GM18498 (cell line): Measurements from ENCODE around the gene OR2T1.
"Not testable (repeated sequence)": the region's sequence is repeated elsewhere in the genome, so short reads cannot be mapped to it uniquely, and the experiment has no call there.

ENCODE experiments used
- ATAC-seq: cut with Tn5 transposase; IDR thresholded peaks from one replicate; pipeline ENCODE4 v1.9.1; 2021; ENCODE audit warnings: mild to moderate bottlenecking, moderate library complexity; ENCODE audit not compliant: unreplicated experiment

OR2T1 gene, protein sequence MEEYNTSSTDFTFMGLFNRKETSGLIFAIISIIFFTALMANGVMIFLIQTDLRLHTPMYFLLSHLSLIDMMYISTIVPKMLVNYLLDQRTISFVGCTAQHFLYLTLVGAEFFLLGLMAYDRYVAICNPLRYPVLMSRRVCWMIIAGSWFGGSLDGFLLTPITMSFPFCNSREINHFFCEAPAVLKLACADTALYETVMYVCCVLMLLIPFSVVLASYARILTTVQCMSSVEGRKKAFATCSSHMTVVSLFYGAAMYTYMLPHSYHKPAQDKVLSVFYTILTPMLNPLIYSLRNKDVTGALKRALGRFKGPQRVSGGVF

DNA sequence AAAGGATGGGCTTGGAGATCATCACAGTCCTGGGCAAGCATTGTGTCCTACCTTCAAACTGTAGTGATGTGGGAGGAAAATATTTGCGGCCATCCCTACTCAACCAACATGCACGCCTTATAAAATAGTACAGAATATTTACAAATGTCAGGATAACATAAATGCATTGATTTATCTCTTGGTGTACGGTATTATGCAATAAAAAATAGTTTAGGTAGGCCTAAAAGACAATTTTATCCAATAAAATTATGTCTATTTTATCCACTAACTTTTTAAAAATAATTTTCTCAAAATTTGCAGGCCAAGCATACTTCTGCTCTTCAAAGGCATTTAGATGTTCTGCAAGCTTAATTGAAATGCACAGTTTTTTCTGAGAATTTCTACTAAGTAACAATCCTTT lies at the start of gene OR2T1:
Gene OR2T1, plus strand, starts transcription at position 301 of the 400 bp plus-strand sequence. CDS start 3,100 bp downstream, outside the sequence.
- no peak for ATAC-seq

DNA sequence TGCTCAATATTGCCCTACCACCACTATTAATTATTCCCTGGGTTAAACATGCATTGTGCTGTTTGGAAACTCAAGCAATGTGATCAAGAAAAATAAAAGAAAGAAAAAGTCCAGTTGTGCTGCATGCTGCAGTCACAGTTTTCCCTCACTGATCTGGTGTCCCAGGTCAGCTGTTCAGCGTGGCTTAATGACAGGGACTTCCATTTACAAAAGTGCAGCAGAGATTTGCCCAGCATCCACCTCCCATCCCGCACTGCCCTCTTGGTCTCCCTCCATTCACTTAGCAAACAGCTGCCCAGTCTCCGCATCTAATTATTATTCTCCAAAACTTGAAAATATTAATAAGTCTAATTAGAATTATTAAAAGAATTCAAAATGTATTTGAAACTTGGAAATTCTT lies 43.4 kb upstream of the OR2T1 start:
- ATAC-seq: no peak

DNA sequence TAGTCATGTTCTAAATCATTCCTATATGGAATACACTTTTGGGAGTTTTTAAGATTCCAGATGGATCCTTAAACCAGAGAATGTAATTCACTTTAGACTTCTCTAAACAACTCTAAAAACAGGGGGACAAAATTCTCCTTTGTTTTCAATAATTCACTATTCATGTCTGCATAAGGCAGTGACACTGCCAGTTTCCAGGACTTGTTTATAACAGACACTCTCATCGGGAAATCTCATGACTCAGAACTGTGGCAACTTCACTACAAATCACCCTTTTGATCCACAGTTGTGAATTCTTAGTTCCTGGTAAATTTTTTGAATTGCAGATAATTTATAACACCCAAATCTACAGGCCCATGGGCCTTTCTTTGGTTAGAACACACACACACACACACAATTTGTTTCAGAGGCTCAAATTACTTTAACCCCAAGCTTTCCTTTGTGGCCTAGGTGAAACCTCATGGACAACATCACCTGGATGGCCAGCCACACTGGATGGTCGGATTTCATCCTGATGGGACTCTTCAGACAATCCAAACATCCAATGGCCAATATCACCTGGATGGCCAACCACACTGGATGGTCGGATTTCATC lies 41.6 kb upstream of the OR2T1 start, which contains the start of gene OR2T4:
Gene OR2T4, plus strand, starts transcription at position 545 of the 595 bp plus-strand sequence. Its CDS starts 0 bp downstream, at position 545.
- ATAC-seq: no peak

DNA sequence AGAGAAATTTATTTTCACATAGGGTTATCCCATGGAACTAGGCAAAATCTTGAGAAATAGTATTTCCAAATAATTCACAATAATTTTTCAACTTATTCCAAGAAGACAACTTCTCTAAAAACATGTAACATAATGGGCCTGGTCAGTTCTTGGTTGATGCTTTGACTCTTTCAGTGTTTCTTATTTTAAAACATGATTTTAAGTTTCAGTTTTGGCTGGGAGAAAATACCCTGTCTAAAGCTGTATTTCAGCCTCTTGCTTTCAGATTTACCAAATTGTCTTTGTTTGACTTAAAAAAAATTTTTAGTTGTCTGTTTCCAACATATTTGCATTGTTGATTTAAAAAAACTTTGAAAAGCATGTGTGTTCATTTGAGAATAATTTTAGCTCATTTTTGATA lies 36.2 kb upstream of the OR2T1 start:
- no peak for ATAC-seq

DNA sequence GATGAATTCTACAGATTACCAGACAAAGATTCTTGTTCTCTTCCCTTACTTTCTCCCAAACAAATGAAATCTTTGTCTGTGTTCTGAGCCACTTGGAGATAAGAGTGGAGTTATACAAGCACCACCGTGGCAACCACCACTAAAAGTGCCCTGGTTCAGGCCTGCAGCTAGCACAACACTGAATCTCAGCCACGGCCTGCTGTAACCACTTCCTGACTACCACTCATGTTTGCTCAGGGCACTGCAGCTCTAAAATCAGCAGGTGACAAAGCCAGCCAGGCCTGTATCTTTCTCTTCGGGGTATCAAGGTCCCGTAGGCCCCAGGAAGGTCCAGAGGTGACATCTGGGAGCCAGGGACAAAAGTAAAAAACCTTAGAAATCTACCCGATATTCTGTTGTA lies 30.5 kb upstream of the OR2T1 start:
- peak; percentile 80 for ATAC-seq

DNA sequence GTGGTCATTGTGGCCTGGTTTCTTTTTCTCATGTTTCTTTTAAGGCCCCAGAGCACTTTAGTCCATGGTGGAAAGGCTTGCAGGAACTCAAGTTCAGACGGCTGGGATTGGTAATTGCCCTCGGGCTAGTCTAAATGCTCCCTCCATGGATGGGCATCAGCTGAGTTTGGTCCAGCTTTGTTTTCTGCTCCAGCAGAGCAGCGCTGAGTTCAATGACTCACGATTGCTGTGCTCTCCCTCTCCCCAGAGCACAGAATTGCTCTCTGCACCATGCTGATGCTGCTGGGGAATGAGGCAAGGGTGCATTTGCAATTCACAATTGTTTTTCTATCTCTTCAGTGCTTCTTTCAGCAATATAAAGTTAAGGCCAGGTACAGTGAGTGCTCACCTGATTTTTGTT lies 29.1 kb upstream of the OR2T1 start:
- no peak for ATAC-seq

DNA sequence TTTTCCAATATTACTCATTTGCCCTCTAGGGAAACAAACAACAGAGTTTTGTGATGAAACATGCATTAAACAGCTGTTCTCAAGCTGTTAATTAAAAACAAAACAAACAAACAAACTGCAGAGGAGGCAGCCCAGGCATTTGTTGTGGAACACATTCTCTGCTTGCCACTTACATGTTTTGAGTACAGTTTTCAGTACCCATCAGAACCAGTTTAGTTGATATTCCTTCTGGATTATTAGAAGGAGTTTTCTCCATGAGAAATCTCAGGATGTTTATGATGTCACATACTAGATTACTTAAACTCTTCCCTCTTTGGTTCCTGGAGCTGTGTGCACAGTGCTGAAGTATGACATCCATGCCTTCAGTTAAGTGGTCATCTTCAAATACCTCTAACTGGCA lies 27.4 kb upstream of the OR2T1 start, which contains the start of gene OR2T6:
Gene OR2T6, plus strand, starts transcription at position 301 of the 400 bp plus-strand sequence. CDS start 11,863 bp downstream, outside the sequence.
- no peak for ATAC-seq

DNA sequence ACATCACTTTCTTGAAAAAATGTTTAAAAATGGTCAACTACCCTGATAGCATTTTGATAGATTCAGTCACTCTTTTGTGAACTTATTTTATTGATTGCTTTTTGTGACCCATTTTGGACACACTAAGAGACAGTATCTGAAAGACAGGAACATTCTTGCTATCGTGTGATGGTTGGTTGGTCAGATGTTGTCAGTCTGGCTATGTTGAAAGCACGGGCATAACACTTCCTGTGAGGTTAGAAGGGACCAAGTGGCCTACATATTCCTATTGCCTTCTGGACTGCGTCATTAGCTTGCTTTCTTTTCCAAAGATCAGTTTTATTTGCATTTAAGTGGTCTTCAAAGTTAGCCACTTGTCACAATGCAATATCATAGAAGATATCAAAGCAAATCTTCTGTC lies 25.9 kb upstream of the OR2T1 start:
- ATAC-seq: no peak

DNA sequence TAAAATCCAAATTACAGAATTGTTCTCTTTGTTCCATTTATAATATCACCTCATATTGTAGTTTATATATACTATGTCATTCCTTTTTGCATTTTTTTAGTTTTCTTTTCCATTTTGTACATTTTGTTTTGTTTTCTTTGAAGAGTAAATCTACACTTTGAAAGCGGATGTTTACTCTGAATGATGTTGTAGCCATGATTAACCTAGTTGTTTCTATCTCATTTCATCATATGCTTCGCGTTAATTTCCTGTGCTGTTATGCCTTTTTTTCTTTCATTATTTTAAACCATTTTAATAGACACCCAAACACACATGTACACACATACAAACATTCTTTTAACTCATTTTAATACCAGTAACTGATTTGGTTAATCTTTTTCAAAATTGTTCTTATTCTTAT lies 22.0 kb upstream of the OR2T1 start:
- no peak for ATAC-seq

DNA sequence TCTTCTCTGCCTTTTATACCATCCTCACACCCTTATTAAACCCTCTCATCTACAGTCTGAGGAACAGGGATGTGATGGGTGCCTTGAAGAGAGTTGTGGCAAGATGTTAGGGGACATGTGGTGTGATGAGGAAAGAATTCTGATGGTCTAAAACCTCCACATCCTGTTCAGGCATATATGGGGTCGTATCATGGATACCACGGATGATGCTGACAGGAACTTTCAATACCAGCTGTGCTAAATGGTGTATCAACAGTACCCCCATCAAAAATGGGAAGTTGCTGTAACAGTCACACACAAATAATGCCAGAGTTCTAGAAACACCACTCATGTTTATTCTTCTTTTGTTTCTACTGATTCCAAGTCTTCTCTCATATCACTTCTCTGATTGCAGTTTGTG lies 14.4 kb upstream of the OR2T1 start:
- ATAC-seq: no peak

DNA sequence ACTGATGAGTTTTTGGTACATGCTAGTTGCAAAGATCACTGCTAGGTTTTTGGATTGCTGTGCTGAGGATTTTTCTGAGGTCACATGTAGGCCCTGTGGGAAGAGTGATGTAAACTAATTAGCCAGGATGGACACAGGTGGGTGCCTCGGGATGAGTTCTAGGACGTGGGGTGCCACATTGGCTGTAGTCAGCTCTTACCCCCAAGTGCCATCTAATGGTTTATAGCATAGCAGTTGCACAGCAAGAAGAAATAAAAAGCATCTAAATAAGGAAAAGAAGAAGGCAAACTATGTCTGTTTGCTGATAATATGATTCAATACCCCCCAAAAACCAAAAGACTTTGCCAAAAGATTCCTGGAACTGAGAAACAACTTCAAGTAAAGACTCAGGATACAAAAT lies 9.8 kb upstream of the OR2T1 start:
- no peak for ATAC-seq

DNA sequence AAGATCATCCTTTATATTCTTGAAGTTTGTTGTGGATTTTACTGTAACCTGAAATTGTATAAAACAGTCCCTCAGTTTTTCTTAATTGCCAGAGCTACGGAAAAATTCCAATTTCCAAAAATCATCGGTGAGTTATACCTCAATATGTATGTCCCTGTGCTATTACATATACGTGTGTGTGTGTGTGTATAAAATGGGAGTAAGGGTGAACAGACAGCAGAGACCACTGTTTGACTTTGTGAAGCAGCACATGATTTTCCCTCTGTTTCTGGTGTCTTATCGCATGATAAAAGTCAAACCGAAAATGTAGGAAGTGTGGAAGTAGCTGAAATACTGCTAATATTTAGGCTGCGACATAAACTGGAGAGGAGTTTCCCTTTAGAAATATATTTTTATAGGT lies 1.2 kb downstream of the OR2T1 start:
- ATAC-seq: no peak

DNA sequence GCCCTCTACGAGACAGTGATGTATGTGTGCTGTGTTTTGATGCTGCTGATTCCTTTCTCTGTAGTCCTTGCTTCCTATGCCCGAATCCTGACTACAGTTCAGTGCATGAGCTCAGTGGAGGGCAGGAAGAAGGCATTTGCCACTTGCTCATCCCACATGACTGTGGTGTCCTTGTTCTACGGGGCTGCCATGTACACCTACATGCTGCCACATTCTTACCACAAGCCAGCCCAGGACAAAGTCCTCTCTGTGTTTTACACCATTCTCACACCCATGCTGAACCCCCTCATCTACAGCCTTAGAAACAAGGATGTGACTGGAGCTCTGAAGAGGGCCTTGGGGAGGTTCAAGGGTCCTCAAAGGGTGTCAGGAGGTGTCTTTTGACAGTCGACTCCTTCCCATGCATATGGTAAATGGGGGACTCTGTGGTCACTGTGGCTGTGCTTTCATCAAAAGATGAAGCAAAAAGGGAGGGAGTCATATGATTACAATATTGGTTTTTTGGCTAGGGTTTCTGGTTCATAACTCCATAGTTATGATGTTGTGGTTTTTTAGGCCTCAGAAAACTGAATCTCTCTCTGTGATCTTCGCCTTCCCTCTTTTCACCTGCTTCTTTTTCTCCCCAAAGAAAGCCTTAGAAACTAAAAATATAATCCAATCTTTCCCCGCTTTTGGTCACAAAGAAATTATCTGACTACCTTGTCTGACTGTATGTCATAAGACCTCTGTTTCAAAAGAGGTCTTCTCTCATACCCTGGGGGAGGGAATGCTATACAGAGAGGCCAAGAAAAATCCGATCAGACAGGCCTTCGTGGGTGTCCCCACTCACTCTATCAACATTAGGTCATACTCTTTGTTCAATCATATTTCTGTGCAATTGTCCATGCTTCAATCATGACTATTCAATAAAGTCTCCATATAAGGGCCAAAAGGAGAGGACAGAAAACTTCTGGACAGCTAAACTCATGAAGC lies 4.2 kb downstream of the OR2T1 start:
- peak; percentile 55 for ATAC-seq

DNA sequence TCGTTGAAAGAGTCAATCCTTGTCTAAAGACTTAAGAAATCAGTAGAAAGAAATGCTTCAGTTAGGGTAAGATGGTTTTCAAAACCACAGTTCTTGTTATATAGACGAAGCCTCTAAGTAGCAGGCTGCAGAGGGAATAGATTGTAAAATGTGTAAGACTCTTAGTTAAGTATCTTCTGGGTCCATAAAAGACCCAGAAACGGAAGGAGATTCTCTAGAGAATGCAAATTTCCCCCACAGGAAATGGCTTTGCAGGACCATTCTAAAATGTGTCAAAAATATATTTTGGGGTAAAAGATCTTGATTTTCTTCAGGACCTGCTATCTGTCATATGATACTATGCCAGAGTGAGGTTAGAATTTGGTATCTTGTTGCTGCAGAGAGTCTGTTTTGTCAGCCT lies 13.4 kb downstream of the OR2T1 start:
- no peak for ATAC-seq

DNA sequence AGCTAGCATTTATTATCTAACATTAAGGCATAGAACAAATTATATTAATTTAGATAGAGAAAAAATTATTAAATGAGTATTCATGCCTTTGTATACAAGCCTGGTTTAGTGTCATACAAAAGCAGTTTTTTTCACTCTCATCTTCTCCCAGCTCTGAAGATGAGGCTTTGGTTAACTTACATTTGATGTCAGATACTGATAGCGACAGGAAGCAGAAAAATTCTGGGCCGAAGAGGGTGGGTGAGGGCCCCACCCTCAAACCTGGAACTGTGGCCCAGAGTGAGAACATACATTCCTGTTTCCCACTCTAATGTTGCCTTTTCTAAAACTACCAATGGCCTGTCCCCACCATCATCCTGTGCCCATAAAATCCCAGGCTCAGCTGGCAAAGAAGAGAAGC lies 15.0 kb downstream of the OR2T1 start:
- ATAC-seq: no peak

DNA sequence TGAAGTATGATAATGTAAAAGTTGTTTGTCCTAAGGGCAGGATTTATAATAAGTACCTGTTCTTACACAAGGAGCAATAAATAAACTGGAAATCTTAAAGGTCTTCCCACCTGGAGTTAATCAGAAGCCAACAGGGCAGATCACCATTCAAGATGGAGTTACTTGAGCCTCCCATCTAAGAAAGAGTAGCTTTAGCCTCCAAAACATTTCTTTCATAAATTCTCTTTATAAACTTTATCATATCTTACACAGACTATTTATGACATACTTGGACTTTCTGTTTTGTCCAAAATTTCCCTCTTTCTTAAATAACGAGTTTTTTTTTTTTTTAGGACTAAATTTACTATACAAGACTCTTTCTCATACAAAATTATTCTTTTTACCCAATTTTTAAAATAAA lies 18.5 kb downstream of the OR2T1 start:
- ATAC-seq: no peak

DNA sequence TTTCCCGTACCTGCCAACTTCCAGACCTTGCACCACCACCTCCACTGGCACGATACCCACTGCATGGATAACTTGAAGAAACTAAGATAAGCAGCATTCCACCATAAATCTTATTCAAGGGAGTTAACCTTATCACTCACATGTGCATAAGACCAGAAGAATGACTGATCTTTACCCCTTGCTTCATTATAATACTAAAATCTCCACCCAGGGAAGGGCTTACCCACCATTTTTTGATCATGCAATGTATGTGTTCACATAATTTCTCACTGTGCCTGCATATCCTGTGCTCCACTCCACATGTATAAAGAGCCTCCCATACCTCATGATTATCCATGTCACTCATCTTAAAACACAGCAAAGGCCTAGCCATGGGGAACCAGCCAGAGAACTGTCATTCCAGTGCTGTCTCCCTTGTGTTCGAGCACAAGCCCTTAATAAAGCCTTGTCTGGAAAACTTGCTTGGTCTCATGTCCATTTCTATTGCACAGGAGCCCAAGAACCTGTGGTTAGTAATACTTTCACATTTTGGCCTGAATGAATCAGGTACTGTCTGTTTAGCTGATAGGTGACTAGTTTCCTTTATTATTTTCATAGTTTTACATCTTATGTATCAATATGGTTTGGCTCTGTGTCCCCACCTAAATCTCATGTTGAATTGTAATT lies 24.8 kb downstream of the OR2T1 start:
- ATAC-seq: peak; percentile 64

DNA sequence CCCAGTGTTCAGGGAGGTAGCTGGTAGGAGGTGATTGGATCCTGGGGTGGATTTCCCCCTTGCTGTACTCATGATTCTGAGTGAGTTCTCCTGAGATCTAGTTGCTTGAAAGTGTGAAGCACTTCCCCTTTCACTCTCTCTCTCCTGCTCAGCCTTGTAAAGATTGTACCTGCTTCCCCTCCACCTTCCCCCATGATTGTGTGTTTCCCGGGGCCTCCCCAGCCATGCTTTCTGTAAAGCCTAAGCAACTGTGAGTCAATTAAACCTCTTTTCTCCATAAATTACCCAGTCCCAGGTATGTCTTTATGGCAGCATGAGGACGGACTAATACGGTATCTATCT lies 25.3 kb downstream of the OR2T1 start:
- ATAC-seq: peak; percentile 99

DNA sequence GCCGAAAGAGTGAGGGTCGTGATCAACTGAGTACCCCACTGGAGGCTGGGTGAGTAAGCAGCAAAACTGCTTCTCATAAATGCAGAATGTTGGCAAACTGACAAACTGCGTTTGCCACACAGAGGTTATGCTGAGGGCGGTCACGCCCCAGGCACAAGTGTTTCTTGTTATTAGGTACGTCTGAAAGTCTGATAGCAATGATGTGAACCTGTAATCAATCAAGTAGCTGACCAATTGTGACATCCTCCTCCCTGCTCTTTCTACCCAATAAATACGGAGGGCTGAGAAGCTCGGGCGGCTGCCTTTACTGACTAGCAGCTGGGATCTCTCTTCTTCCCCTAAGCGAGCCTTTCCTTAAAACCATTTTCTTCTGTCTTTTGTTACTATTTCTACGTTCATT lies 28.8 kb downstream of the OR2T1 start:
- not testable (repeated sequence) for ATAC-seq

DNA sequence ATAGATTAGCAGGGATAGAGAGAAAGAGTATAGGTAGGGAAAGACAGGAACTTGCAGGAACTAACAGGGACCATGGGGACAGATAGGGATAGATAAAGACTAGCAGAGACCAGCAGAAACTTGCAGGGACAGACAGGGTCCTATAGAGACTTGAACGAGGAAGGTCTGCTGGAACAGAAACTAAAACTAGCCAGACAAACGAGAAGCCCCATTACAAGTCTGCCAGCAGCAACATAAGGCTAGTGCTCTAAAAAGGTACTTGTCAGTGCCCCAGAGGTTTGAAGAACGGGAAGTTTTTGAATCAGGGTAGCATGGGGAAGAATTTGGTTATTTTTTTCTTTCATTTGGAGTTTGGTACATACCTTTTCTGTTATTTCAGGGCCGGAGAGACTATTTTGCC lies 29.4 kb downstream of the OR2T1 start:
- ATAC-seq: not testable (repeated sequence)
